MCF 10A (cell line): ENCODE results near the gene TBC1D17. TPM values are rescaled to one million over a fixed set of nuclear protein-coding genes. Genes with fewer than 3 reads are reported as not detected.

Experiments used
- BruUV-seq: library from RNA; stranded (reverse); fragments of 400-500 nt; replicated peaks from 2 replicates; lab custom pipeline; 2021; lab: Mats Ljungman, UMichigan
- CTCF ChIA-PET: fragments of 300-600 bp; sonication (Branson Sonifier 250); formaldehyde crosslinking; extraction: SDS; loops from one replicate; lab custom pipeline; 2021; ENCODE audit warnings: antibody characterized with exemption, inconsistent platforms; lab: Yijun Ruan, JAX
- POLR2A ChIA-PET: fragments of 300-600, 350-650 bp; sonication (Branson Sonifier 250); formaldehyde crosslinking; extraction: SDS; loops from one replicate; lab custom pipeline; 2020; ENCODE audit warnings: antibody characterized with exemption, inconsistent platforms; lab: Yijun Ruan, JAX
- DNase-seq: peaks from one replicate; pipeline ENCODE4 v3.0.0-alpha.2; 2018; ENCODE audit not compliant: unreplicated experiment
- H3K27ac Mint-ChIP-seq: one replicate; pipeline ENCODE4 v1.8.0; 2022; ENCODE audit warnings: mild to moderate bottlenecking, low read depth, mixed read lengths; ENCODE audit not compliant: unreplicated experiment
- H3K27me3 Mint-ChIP-seq: one replicate; pipeline ENCODE4 v1.8.0; 2022; ENCODE audit warnings: mixed read lengths; ENCODE audit not compliant: insufficient read depth, unreplicated experiment
- H3K36me3 Mint-ChIP-seq: one replicate; pipeline ENCODE4 v1.8.0; 2022; ENCODE audit warnings: mild to moderate bottlenecking, moderate library complexity, mixed read lengths; ENCODE audit not compliant: insufficient read depth, unreplicated experiment
- H3K4me1 Mint-ChIP-seq: one replicate; pipeline ENCODE4 v1.8.0; 2022; ENCODE audit warnings: mixed read lengths; ENCODE audit not compliant: insufficient read depth, unreplicated experiment
- H3K4me3 Mint-ChIP-seq: one replicate; pipeline ENCODE4 v1.8.0; 2022; ENCODE audit warnings: mild to moderate bottlenecking, moderate library complexity, mixed read lengths; ENCODE audit not compliant: unreplicated experiment
- H3K9me3 Mint-ChIP-seq: one replicate; pipeline ENCODE4 v1.8.0; 2022; ENCODE audit warnings: mixed read lengths; ENCODE audit not compliant: unreplicated experiment
- intact Hi-C: fragments of 100-400 bp; cut with micrococcal nuclease; formaldehyde crosslinking; loops from 2 replicates; pipeline ENCODE4 v1.14.1; 2022
- total RNA-seq: library from RNA; stranded (reverse); gene quantifications from 2 replicates; pipeline ENCODE4 v1.2.3, GENCODE V29; 2022
- TF ChIP-seq, protein P1 (sequence below): fragments of 200-600 bp; IDR thresholded peaks from one replicate; pipeline ENCODE4 v1.8.0; 2022; ENCODE audit warnings: antibody characterized with exemption, mild to moderate bottlenecking; ENCODE audit not compliant: unreplicated experiment

Gene TBC1D17
- total RNA-seq, 1 experiment from 2014 or later, result 25.5 TPM

GRCh38 chr19:49879243-49879963, 1.9 kb downstream of the TBC1D17 start:
- DNase-seq, result no peak
- BruUV-seq, result no TSS peak

DNA sequence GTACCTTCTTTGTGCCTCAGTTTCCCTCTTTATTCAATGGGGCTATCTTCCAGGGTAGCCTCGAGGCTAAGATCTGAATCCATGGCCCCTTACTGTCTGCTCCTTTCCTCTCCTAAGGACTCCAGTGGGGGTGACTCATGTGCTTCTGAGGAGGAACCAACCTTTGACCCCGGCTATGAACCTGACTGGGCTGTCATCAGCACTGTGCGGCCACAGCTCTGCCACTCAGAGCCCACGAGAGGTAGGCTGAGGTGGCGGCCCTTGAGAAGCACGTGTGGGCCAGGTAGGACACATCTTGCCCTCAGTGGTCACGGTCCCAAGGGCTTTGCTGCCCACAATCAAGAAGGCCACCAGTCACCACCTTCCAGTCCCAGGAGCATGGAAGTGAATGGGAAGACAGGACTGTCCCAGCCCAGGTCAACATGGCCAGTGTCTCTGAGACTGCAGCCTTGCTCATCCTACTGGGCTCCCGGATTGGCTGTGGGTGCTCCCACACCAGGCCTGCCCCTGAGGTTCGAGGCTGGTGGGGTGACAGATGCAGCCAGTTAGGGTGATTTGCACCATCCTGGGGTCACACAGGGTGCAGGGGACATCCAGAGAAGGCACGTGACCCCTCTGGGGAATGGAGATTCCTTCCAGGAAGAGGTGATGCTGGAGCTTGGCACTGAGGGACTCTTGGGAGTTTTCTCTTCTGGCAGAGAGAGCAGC, 2.8 kb downstream of the TBC1D17 start:
- Mint-ChIP-seq H3K4me1 (peaks cover 8% of the 10 kb centered on the region), H3K27ac (no peak overlapping the region), H3K36me3 (peaks cover 74% of the 10 kb centered on the region), H3K4me3 (no peak overlapping the region), H3K27me3 (no peaks in the 10 kb centered on the region), H3K9me3 (no peaks in the 10 kb centered on the region)
- no TSS peak for BruUV-seq
- CTCF ChIA-PET, result interaction anchor here (0.7 kb wide), 1 partner anchor 68 kb away, joined by 3 read pairs; no protein-coding TSS in a partner anchor
- no peak for DNase-seq
- POLR2A ChIA-PET, result no interaction called here
- intact Hi-C loops, result no loop called here
- TF ChIP-seq, protein P1, sequence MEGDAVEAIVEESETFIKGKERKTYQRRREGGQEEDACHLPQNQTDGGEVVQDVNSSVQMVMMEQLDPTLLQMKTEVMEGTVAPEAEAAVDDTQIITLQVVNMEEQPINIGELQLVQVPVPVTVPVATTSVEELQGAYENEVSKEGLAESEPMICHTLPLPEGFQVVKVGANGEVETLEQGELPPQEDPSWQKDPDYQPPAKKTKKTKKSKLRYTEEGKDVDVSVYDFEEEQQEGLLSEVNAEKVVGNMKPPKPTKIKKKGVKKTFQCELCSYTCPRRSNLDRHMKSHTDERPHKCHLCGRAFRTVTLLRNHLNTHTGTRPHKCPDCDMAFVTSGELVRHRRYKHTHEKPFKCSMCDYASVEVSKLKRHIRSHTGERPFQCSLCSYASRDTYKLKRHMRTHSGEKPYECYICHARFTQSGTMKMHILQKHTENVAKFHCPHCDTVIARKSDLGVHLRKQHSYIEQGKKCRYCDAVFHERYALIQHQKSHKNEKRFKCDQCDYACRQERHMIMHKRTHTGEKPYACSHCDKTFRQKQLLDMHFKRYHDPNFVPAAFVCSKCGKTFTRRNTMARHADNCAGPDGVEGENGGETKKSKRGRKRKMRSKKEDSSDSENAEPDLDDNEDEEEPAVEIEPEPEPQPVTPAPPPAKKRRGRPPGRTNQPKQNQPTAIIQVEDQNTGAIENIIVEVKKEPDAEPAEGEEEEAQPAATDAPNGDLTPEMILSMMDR, result no peak

More at GRCh38 chr19:49879243-49879963, 1.9 kb downstream of the TBC1D17 start:
- POLR2A ChIA-PET, result interaction anchor here (0.6 to 1.1 kb wide), 3 partner anchors 16 to 239 kb away, joined by 3 read pairs; partner anchors contain the start of gene RRAS
- Mint-ChIP-seq H3K9me3 (no peaks in the 10 kb centered on the region), H3K27me3 (no peaks in the 10 kb centered on the region), H3K36me3 (peaks cover 65% of the 10 kb centered on the region), H3K4me3 (no peak overlapping the region), H3K27ac (no peak overlapping the region), H3K4me1 (peaks cover 10% of the 10 kb centered on the region)
- CTCF ChIA-PET, result no interaction called here
- TF ChIP-seq, protein P1, result no peak
- intact Hi-C loops, result no loop called here

DNA sequence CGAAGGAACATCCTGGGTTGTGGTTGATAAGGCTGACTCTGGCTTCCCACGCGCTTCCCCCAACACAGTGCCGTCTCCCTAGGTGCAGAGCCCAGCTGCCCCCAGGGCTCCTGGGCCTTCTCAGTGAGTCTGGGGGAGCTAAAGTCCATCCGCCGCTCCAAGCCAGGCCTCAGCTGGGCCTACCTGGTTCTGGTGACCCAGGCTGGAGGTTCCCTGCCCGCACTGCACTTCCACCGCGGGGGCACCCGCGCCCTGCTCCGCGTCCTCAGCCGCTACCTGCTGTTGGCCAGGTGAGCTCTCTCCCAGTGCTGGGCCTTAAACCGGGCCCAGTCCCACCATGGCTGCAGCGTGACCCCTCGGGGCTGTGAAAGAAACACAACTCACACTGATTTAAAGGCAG, 3.7 kb downstream of the TBC1D17 start:
- H3K4me1 Mint-ChIP-seq, result peaks cover 4% of the 10 kb centered on the region
- no peaks in the 10 kb centered on the region for H3K27me3 Mint-ChIP-seq
- no TSS peak for BruUV-seq
- H3K9me3 Mint-ChIP-seq, result no peaks in the 10 kb centered on the region
- ChIA-PET CTCF (interaction anchor here (0.7 kb wide), 1 partner anchor 69 kb away, joined by 3 read pairs; no protein-coding TSS in a partner anchor), POLR2A (no interaction called here)
- no peak overlapping the region for H3K27ac Mint-ChIP-seq
- H3K4me3 Mint-ChIP-seq, result no peak overlapping the region
- H3K36me3 Mint-ChIP-seq, result peaks cover 78% of the 10 kb centered on the region
- DNase-seq, result no peak
- intact Hi-C loops, result no loop called here
- TF ChIP-seq, protein P1, result no peak
